GM15510 (cell line): ENCODE data around the gene PNPLA5.

Source experiments
- POLR2A ChIP-seq: IDR thresholded peaks from 3 replicates; pipeline ENCODE4 v1.6.1; 2011; ENCODE audit warnings: borderline replicate concordance; ENCODE audit not compliant: insufficient read length; ENCODE audit errors: extremely low read depth

Gene PNPLA5

GRCh38 chr22:43854121-43854785 is 37.6 kb downstream of the PNPLA5 start:
- TF ChIP-seq POLR2A, result no peak

GRCh38 chr22:43853328-43853931 is 38.4 kb downstream of the PNPLA5 start:
- TF ChIP-seq POLR2A, result no peak

- TF ChIP-seq POLR2A, result no peak
Observed at GRCh38 chr22:43852573-43853327, 39.1 kb downstream of the PNPLA5 start.

GRCh38 chr22:43851979-43852307 is 39.9 kb downstream of the PNPLA5 start:
- no peak for TF ChIP-seq POLR2A

GRCh38 chr22:43851058-43851978 is 40.5 kb downstream of the PNPLA5 start:
- no peak for TF ChIP-seq POLR2A

- TF ChIP-seq POLR2A, result no peak
Observed at GRCh38 chr22:43850529-43850928, 41.3 kb downstream of the PNPLA5 start.

- no peak for TF ChIP-seq POLR2A
Observed at GRCh38 chr22:43849731-43850130, 42.1 kb downstream of the PNPLA5 start.

- no peak for TF ChIP-seq POLR2A
Observed at GRCh38 chr22:43848366-43849171, 43.2 kb downstream of the PNPLA5 start.

GRCh38 chr22:43847376-43848289 is 44.2 kb downstream of the PNPLA5 start:
- TF ChIP-seq POLR2A, result no peak

GRCh38 chr22:43846966-43847365 is 44.8 kb downstream of the PNPLA5 start:
- TF ChIP-seq POLR2A, result no peak

- no peak for TF ChIP-seq POLR2A
Observed at GRCh38 chr22:43845981-43846380, 45.8 kb downstream of the PNPLA5 start.

GRCh38 chr22:43844560-43845545 is 47.0 kb downstream of the PNPLA5 start:
- TF ChIP-seq POLR2A, result no peak
